Islet of Langerhans (tissue), 1 donor: ENCODE measurements around the gene ZNF224.
"Not testable (repeated sequence)": the region's sequence is repeated elsewhere in the genome, so short reads cannot be mapped to it uniquely, and the experiment has no call there.

Experiments used
- FAIRE-seq: peaks from one replicate; lab custom pipeline; 2011; peaks lifted over from hg19 to GRCh38; lab: Jason Lieb, UNC

Gene ZNF224

DNA sequence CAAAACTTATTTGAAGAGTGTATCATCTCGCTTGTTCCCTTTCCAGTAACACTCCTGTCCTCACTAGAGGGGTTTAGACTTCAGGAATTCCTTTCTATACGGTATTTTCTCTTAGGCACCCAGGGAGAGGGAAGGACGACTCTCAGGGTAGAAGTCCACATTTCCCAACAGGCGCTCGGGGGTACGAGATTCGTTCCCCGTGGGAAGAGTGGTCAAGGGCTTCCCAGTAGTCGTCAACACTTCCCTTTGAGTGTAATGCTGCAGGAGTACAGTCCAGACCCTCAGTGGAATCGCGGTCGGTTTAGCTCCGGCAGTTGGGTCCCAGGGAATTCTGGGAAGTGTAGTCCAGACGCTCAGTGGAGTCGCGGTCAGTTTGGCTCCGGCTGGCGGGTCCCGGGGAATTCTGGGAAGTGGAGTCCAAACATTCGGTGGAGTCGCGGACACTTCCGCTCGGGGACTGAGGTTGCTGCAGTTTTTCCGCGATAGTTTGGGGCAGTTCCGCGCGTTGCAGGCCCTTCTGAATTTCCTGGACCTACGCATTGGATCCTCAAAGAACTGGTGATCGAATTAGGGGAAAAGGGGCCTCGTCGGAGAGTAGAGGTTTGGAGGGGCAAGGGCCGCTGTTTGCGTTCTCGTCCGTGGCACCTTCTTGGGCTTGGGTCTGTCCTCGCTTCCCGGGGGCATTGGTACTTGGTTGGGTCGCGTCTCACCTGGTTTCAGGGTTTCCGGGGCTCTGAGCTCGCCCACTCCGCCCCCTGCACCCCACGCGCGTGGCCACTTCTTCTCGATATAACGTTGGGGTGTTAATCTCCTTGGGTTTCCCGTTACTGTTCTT, at the start of gene ZNF224:
Gene ZNF224, plus strand, starts transcription at position 431 of the 835 bp plus-strand sequence. CDS start 3,513 bp downstream, outside the sequence.
- FAIRE-seq, result no peak

- FAIRE-seq, result no peak
Measured at GRCh38 chr19:44050740-44051649, 43.2 kb upstream of the ZNF224 start.

GRCh38 chr19:44051650-44052402, 42.3 kb upstream of the ZNF224 start, which contains the start of gene ZNF223:
TSS of gene ZNF223 (plus strand) at chr19:44052036. CDS start at chr19:44055177, 3,141 bp downstream.
- peak; percentile 96 for FAIRE-seq

DNA sequence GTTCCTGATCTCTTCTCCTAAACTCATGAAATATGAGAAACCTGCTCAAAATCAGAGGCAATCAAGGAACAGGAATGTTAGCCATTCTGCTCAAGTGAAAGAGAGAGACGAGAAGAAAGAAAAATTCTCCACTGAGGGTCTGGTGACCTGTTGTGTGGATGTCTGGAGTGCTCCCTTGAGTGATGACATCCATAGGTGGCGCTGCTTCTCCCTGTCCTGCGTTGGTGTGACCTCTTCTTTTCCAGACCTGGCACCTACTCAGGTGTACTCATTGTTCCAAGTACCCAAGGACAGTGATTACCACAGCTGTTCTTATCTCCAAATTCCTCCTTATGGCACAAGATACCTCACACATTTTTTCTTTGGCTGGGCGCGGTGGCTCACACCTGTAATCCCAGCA, 38.3 kb upstream of the ZNF224 start:
- FAIRE-seq, result no peak

DNA sequence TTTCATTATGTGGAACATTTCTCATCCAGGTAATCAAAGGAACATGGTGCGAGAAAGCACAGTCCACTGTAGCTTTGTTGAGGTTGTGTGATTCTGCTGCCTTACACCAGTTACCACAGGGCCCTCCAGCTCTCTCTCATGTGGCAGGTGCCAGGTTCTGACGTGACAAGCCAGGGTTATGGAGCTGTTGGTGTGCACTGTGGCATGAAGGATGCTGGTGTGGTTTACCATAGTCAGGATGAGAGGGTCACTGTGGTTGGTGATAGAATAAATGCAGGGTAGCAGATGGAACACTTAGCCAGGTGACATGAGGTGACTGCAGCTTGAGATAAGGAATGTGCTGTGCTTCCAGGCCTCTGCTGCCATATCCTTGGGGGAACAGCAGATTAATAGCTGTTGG, 34.9 kb upstream of the ZNF224 start:
- no peak for FAIRE-seq

DNA sequence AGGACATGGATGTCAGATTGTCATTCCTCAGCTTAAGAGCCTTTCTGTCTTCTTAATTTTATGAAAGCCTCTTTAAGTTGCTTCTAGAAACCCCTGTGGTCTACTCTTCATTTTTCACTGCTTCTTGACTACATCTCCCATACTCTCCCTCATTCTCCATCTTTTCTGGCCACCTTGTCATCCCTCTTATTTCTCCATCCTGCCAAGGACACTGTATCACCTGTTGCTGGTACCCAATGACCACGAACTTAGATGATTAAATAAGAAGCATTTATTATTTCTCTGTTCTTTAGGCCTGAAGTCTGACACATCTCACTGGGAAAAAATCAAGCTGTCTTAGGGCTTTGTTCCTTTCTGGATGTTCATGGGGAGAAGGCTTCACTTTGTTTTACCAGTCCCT, 33.1 kb upstream of the ZNF224 start:
- no peak for FAIRE-seq

DNA sequence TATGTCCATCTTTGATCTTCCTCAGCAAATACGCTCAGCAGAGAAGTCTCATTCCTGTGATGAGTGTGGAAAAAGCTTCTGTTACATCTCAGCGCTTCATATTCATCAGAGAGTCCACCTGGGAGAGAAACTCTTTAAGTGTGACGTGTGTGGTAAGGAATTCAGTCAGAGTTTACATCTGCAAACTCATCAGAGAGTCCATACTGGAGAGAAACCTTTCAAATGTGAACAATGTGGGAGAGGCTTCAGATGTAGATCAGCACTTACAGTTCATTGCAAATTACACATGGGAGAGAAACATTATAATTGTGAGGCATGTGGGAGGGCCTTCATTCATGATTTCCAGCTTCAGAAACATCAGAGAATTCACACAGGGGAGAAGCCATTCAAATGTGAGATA, 27.9 kb upstream of the ZNF224 start:
- no peak for FAIRE-seq

- no peak for FAIRE-seq
Measured at GRCh38 chr19:44069415-44069814, 24.7 kb upstream of the ZNF224 start.

DNA sequence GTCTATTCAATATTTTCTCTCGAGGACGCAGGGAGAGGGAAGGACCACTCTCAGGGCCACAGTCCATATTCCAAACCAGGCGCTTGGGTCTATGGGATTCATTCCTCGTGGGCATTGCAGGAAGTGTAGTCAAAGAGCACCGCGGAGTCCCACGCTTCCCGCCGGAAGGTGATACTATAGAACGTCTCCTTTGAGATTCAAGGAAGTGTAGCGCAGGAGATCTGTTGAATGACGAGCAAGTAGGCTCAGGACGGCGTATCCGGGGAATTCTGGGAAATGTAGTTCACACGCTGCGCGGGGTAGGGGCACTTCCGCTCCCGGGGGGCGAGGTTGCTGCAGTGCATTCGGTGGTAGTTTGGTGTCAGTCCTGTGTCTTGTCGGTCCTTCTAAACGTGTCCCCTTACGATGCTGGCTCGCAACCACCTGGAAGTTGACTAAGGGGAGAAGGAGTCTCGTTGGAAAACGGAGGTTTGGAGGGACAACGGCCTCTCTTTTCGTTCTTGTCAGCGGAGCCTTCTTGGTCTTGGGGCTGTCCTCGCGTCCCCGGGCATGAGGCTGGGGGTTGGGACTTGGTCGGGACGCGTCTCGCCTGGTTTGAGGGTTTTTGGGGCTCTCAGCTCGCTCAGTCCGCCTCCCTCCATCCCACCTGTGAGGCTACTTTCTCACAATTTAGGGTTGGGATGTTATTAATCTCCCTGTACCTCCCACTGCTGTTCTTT, 22.2 kb upstream of the ZNF224 start, which contains the start of gene ZNF284:
Gene ZNF284, plus strand, starts transcription at position 336 of the 719 bp plus-strand sequence. CDS start 4,231 bp downstream, outside the sequence.
- FAIRE-seq, result no peak

GRCh38 chr19:44072543-44073401, 21.4 kb upstream of the ZNF224 start:
- no peak for FAIRE-seq

DNA sequence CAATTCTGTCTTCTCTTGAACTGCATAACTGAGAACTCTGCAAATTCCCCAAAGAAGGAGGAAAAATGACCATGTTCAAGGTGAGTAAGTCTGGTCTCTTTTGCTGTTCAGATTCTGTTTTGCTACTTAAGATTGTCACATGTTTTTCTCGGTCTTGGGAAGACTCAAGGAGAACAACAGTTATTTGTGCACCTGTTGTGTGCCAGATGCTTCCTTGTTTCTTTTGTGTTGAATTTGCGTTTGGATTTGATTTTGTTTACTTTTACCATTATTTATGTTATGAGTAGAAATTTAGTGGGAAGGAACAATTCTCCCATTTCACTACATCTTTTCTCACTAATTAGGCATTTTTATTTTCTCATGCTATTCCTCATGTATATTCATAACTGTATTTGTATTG, 17.8 kb upstream of the ZNF224 start:
- FAIRE-seq, result no peak

DNA sequence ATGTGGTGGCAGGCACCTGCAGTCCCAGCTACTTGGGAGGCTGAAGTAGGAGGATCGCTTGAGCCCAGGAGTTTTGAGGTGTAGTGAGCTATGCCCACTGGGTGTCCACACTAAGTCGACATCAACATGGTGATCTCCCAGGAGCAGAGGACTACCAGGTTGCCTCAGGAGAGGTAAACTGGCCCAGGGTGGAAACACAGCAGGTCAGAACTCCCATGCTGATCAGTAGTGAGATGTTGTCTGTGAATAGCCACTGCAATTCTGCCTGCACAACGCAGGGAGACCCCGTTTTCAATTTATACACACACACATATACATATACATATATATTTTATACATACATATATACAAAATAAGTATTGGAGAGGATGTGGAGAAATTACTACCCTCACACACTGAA, 2.1 kb upstream of the ZNF224 start:
- FAIRE-seq, result no peak

DNA sequence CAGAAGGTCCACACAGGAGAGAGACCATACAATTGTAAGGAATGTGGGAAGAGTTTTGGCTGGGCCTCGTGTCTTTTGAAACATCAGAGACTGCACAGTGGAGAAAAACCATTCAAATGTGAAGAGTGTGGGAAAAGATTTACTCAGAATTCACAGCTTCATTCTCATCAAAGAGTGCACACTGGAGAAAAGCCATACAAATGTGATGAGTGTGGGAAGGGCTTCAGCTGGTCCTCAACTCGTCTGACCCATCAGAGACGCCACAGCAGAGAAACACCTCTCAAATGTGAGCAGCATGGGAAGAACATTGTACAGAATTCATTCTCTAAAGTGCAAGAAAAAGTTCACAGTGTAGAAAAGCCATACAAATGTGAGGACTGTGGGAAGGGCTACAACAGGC, 13.6 kb downstream of the ZNF224 start:
- FAIRE-seq, result no peak

DNA sequence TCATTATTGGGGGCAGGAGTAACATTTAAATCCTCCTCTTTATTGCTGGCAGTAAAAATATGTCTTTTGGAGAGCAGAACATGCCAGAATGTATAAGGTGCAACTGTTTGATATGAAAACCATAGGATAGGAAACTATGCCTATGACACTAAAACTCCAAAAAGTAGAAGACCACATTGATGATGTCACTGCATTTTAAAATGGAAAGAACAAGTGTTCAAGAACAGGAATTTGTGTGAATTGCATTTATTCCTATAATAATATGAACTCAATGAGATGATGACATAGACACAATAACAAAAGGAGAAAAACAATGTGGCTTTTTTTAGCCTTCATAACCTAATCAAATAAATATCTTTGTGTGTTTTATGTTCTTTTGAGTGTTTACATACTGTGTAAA, 15.3 kb downstream of the ZNF224 start:
- FAIRE-seq, result no peak

DNA sequence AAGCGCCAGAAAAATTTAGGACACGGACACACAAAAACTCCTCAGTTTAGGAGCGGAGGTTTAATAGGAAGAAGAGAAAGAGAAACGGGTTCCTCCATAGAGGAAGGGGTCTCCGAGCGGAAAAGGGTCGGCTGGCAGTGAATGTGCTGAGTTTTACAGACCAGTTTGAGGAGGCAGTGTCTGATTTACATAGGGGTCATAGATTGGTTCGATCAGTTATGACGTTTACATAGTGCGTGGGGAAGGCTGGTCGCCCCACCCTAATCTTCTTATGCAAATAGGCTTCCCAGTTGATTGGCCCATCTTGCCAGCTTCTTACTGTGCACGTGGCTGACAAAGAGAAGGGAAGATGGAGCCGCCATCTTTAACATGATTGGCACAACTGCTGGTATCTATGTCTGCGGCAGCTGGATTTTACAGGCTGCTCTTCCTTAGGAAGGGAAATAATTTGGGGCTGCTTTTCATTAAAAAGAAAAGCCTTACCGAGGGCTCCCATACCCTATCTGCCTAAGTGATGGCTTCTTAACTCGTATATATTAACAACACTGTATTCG, 17.8 kb downstream of the ZNF224 start:
- no peak for FAIRE-seq

DNA sequence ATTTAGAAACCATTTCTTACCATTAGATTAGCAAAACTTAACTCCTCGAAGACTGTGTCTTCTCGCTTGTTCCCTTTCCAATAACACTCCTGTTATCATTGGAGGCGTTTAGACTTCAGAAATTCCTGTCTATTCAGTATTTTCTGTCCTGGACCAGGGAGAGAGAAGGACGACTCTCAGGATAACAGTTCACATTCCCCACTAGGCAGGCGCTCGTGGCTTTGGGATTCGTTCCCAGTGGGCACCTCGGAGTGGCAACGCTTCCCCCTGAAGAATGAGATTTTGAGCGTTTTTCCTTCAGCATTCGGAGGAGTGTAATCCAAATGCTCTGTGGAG, 18.6 kb downstream of the ZNF224 start:
- no peak for FAIRE-seq

DNA sequence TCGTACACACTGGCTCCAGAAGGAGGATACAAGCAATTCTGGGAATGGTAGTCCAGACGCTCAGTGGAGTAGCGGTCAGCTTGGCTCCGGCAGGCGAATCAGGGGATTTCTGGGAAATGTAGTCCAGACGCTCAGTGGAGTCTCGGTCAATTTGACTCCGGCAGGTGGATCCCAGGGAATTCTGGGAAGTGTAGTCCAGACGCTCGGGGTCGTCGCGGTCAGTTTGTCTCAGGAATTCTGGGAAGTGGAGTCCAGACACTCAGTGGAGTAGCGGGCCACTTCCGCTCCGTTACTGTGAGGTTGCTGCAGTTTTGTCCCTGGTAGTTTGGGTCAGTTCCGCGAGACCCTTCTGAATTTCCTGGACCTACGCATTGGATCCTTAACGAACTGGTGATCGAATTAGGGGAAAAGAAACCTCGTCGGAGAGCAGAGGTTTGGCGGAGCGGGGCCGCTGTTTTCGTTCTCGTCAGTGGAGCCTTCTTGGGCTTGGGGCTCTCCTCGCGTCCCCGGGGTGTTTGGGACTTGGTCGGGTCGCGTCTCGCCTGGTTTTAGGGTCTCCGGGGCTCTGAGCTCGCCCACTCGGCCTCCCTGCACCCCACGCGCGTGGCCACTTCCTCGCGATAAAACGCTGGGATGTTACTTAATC, 19.1 kb downstream of the ZNF224 start, which contains the start of gene ZNF225:
Gene ZNF225, plus strand, starts transcription at position 262 of the 646 bp plus-strand sequence. CDS start 2,429 bp downstream, outside the sequence.
- FAIRE-seq, result peak; percentile 99

DNA sequence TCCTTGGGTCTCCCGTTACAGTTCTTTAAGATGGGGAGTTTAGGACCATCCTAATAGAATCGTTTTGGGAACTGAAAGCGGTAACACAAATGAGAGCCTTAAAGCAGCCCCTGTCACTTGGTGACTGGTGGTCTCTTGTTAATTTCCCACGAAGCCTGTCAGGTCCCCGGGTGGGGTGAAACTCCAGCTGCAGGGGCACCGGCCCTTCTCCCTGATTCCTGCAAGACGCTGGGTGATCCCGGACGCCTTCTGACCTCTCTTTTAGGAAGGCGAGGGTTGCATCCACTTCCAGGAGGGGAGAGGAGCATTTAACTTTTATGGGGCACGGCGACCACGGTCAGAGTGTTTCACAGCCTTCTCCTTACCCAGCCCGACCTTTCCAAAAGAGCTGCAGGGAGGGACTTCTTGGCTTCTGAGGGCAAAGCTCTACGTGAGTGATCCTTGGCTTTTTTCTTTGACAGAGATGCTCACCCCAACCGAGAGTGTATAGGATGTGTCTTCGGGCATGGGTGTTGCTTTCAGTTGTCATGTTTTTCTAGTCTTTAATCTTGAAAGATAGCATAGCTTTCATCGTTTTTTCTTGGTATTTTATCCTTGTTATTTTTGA, 19.7 kb downstream of the ZNF224 start:
- FAIRE-seq, result no peak

DNA sequence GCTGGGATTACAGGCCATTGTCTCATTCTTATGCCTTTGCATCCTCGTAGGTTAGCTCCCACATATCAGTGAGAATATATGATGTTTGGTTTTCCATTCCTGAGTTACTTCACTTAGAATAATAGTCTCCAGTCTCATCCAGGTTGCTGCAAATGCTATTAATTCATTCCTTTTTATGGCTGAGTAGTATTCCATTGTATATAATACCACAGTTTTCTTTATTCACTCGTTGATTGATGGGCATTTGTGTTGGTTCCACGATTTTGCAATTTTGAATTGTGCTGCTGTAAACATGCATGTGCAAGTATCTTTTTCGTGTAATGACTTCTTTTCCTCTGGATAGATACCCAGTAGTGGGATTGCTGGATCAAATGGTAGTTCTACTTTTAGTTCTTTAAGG, 27.0 kb downstream of the ZNF224 start:
- FAIRE-seq, result not testable (repeated sequence)
